Panc1 (cell line): Measurements from ENCODE around the gene DYNC1LI1. TPM values are rescaled to one million over a fixed set of nuclear protein-coding genes. Genes with fewer than 3 reads are reported as not detected.

ENCODE experiments used
- ATAC-seq: fragments of 200-7000 bp; cut with Tn5 transposase; 2 replicates; pipeline ENCODE4 v1.9.1; 2020; ENCODE audit warnings: mild to moderate bottlenecking, moderate library complexity
- BruUV-seq: library from RNA; stranded (reverse); fragments of 400-500 nt; replicated peaks from 2 replicates; lab custom pipeline; 2021; lab: Mats Ljungman, UMichigan
- CTCF ChIA-PET: fragments of 300-600 bp; sonication (Branson Sonifier 250); formaldehyde crosslinking; loops from one replicate; lab custom pipeline; 2022; ENCODE audit warnings: antibody characterized with exemption; lab: Charles Lee
- POLR2A ChIA-PET: fragments of 300-600 bp; sonication (Branson Sonifier 250); formaldehyde crosslinking; loops from one replicate; lab custom pipeline; 2022; ENCODE audit warnings: antibody characterized with exemption; lab: Charles Lee
- DNase-seq: peaks from one replicate; pipeline ENCODE4 v3.0.0-alpha.2; 2010; ENCODE audit warnings: low read depth, low spot score
- H3K27ac ChIP-seq: 2 replicates; pipeline ENCODE4 v1.5.1; 2011; ENCODE audit warnings: mild to moderate bottlenecking, low read length, inconsistent platforms
- H3K27me3 ChIP-seq: fragments of 200-500 bp; sonication (Bioruptor generic); 2 replicates; pipeline ENCODE4 v1.6.0; 2014; ENCODE audit warnings: low read length, inconsistent platforms; ENCODE audit not compliant: control insufficient read depth, insufficient read depth
- H3K36me3 ChIP-seq: fragments of 200-500 bp; sonication (Bioruptor generic); 2 replicates; pipeline ENCODE4 v1.5.1; 2014; ENCODE audit warnings: inconsistent platforms, mild to moderate bottlenecking, low read length, moderate library complexity; ENCODE audit not compliant: control insufficient read depth, insufficient read depth
- H3K4me1 ChIP-seq: 2 replicates; pipeline ENCODE4 v1.5.1; 2011; ENCODE audit warnings: inconsistent platforms, mild to moderate bottlenecking, low read length, moderate library complexity; ENCODE audit not compliant: control insufficient read depth, insufficient read depth
- H3K4me3 ChIP-seq, 2 experiments: 2 replicates each; pipeline ENCODE4 v1.5.1; 2011 to 2012; ENCODE audit warnings: low read depth in 2 of 2, low read length in 2 of 2, mild to moderate bottlenecking in 2 of 2, inconsistent platforms in 1 of 2, moderate library complexity in 1 of 2
- H3K9me3 ChIP-seq: fragments of 200-500 bp; sonication (Bioruptor generic); 2 replicates; pipeline ENCODE4 v1.5.1; 2014; ENCODE audit warnings: low read depth, mild to moderate bottlenecking, inconsistent platforms, low read length, moderate library complexity; ENCODE audit not compliant: control insufficient read depth, insufficient read depth
- POLR2AphosphoS5 ChIP-seq: IDR thresholded peaks from 2 replicates; pipeline ENCODE4 v1.6.1; 2012; ENCODE audit warnings: mild to moderate bottlenecking, low read depth, low read length, moderate library complexity
- SIN3A ChIP-seq: IDR thresholded peaks from 2 replicates; pipeline ENCODE4 v1.6.1; 2012; ENCODE audit warnings: low read depth, mild to moderate bottlenecking, low read length, moderate library complexity, borderline replicate concordance; ENCODE audit not compliant: insufficient read depth
- TCF7L2 ChIP-seq: IDR thresholded peaks from 2 replicates; pipeline ENCODE4 v1.6.1; 2011; ENCODE audit warnings: mild to moderate bottlenecking, low read depth, low read length, inconsistent platforms
- in situ Hi-C: cut with HindIII; loops from 2 replicates; pipeline ENCODE4 v1.10.0; 2016; ENCODE audit warnings: low sequenced_read_pairs, low pct_unique_long_range_greater_than_20kb
- intact Hi-C: fragments of 100-400 bp; cut with micrococcal nuclease; formaldehyde crosslinking; loops from one replicate; pipeline ENCODE4 v1.10.0; 2022; ENCODE audit not compliant: unreplicated experiment
- total RNA-seq: library from RNA; stranded (reverse); gene quantifications from one replicate; pipeline ENCODE4 v1.2.1, GENCODE V29; 2021; ENCODE audit not compliant: unreplicated experiment
- TF ChIP-seq, protein P1 (sequence below), 2 experiments: IDR thresholded peaks; 2 replicates each; pipeline ENCODE4 v1.6.1; 2011 to 2012; ENCODE audit warnings: low read depth in 2 of 2, control low read depth in 1 of 2, low read length in 1 of 2, mild to moderate bottlenecking in 1 of 2, moderate library complexity in 1 of 2; ENCODE audit not compliant: insufficient read depth in 1 of 2
- TF ChIP-seq, protein P2 (sequence below): fragments of 450-650 bp; IDR thresholded peaks from 2 replicates; pipeline ENCODE4 v1.5.1; 2017; ENCODE audit warnings: mild to moderate bottlenecking

DYNC1LI1 gene
- total RNA-seq, 1 experiment from 2014 or later: 30.5 TPM

DNA sequence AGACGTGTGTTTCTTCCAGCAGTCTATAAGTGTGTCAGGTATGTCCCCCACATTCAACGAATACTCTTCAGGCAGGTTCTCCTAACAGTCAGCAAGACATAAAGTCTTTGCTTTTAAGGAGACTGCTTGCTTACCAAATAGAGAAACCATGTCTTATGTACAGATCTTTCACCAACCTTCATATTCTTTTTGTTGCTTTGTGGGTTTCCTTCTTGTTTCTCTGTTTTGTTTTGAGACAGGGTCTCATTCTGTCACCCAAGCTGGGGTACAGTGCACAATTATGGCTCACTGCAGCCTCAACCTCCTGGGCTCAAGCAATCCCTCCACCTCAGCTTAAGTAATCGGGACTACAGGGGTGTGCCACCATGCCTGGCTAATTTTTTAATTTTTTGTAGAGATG lies 14.3 kb downstream of the DYNC1LI1 start:
- no peak overlapping the region for H3K27ac ChIP-seq
- ChIA-PET CTCF (no interaction called here), POLR2A (no interaction called here)
- H3K4me3 ChIP-seq: no peak overlapping the region
- H3K36me3 ChIP-seq: no peaks in the 10 kb centered on the region
- no peaks in the 10 kb centered on the region for H3K9me3 ChIP-seq
- no peaks in the 10 kb centered on the region for H3K27me3 ChIP-seq
- intact Hi-C loops (no loop called here), in situ Hi-C loops (no loop called here)
- DNase-seq: no peak
- no peak for ATAC-seq
- TF ChIP-seq TCF7L2 (no peak), SIN3A (no peak), POLR2AphosphoS5 (no peak)
- TF ChIP-seq, protein P1, sequence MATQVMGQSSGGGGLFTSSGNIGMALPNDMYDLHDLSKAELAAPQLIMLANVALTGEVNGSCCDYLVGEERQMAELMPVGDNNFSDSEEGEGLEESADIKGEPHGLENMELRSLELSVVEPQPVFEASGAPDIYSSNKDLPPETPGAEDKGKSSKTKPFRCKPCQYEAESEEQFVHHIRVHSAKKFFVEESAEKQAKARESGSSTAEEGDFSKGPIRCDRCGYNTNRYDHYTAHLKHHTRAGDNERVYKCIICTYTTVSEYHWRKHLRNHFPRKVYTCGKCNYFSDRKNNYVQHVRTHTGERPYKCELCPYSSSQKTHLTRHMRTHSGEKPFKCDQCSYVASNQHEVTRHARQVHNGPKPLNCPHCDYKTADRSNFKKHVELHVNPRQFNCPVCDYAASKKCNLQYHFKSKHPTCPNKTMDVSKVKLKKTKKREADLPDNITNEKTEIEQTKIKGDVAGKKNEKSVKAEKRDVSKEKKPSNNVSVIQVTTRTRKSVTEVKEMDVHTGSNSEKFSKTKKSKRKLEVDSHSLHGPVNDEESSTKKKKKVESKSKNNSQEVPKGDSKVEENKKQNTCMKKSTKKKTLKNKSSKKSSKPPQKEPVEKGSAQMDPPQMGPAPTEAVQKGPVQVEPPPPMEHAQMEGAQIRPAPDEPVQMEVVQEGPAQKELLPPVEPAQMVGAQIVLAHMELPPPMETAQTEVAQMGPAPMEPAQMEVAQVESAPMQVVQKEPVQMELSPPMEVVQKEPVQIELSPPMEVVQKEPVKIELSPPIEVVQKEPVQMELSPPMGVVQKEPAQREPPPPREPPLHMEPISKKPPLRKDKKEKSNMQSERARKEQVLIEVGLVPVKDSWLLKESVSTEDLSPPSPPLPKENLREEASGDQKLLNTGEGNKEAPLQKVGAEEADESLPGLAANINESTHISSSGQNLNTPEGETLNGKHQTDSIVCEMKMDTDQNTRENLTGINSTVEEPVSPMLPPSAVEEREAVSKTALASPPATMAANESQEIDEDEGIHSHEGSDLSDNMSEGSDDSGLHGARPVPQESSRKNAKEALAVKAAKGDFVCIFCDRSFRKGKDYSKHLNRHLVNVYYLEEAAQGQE (IDR thresholded peaks at IDR 0.05; ENCODE audit: insufficient read depth in 1 of 2, low read depth in 2 of 2, low read length in 1 of 2): no peak
- TF ChIP-seq, protein P2, sequence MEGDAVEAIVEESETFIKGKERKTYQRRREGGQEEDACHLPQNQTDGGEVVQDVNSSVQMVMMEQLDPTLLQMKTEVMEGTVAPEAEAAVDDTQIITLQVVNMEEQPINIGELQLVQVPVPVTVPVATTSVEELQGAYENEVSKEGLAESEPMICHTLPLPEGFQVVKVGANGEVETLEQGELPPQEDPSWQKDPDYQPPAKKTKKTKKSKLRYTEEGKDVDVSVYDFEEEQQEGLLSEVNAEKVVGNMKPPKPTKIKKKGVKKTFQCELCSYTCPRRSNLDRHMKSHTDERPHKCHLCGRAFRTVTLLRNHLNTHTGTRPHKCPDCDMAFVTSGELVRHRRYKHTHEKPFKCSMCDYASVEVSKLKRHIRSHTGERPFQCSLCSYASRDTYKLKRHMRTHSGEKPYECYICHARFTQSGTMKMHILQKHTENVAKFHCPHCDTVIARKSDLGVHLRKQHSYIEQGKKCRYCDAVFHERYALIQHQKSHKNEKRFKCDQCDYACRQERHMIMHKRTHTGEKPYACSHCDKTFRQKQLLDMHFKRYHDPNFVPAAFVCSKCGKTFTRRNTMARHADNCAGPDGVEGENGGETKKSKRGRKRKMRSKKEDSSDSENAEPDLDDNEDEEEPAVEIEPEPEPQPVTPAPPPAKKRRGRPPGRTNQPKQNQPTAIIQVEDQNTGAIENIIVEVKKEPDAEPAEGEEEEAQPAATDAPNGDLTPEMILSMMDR: no peak
- no TSS peak for BruUV-seq
- H3K4me1 ChIP-seq: no peaks in the 10 kb centered on the region

DNA sequence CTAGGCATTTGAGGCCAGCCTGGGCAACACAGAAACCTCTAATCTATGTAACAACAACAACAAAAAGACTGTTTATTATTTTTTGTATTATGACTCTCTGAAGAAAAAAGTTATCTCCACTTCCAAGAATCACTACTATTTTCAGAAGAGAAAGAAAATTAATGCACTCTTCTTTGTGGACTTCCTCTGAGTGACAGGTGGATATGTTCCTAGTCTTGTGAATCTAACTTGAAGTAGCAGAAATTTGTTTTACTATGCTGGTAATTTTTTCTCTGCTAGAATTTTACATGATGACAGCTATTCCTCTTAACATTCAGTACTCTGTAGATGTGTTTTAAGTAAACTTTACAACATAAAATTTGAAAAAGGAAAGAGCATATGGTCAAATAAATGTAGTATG lies 16.7 kb downstream of the DYNC1LI1 start:
- intact Hi-C loops: no loop called here
- BruUV-seq: no TSS peak
- no peak for DNase-seq

More for the DNA sequence above, 16.7 kb downstream of the DYNC1LI1 start:
- Histone ChIP-seq H3K9me3 (no peaks in the 10 kb centered on the region), H3K27ac (no peak overlapping the region), H3K36me3 (no peaks in the 10 kb centered on the region), H3K4me1 (no peaks in the 10 kb centered on the region), H3K4me3 (no peak overlapping the region), H3K27me3 (no peaks in the 10 kb centered on the region)
- CTCF ChIA-PET: no interaction called here
- POLR2A ChIA-PET: no interaction called here
- TF ChIP-seq SIN3A (no peak), TCF7L2 (no peak), POLR2AphosphoS5 (no peak)
- TF ChIP-seq, protein P2: no peak
- TF ChIP-seq, protein P1 (IDR thresholded peaks at IDR 0.05; ENCODE audit: insufficient read depth in 1 of 2, low read depth in 2 of 2, low read length in 1 of 2): no peak
- in situ Hi-C loops: no loop called here
- ATAC-seq: no peak
